ENCODE measurements around the gene MGMT.

Gene MGMT

GRCh38 chr10:129788215-129788614, 321.2 kb downstream of the MGMT start:
- DNase-seq (ENCODE audit: low spot score) (no peak), FAIRE-seq (no peak)

- DNase-seq (ENCODE audit: low spot score): no peak
- FAIRE-seq: no peak
These were observed 323.8 kb downstream of the MGMT start for GRCh38 chr10:129790715-129791446.

- FAIRE-seq (no peak), DNase-seq (ENCODE audit: low spot score) (no peak)
These were observed 325.1 kb downstream of the MGMT start for GRCh38 chr10:129792141-129792540.

- no peak for FAIRE-seq
- no peak for DNase-seq (ENCODE audit: low spot score)
These were observed 325.8 kb downstream of the MGMT start for GRCh38 chr10:129792864-129793263.

- no peak for DNase-seq (ENCODE audit: low spot score)
- FAIRE-seq: no peak
These were observed 326.4 kb downstream of the MGMT start for GRCh38 chr10:129793479-129793878.

GRCh38 chr10:129793996-129794395, 327.0 kb downstream of the MGMT start:
- FAIRE-seq: no peak
- DNase-seq (ENCODE audit: low spot score): no peak

GRCh38 chr10:129796710-129797420, 329.8 kb downstream of the MGMT start:
- no peak for FAIRE-seq
- no peak for DNase-seq (ENCODE audit: low spot score)

- DNase-seq (ENCODE audit: low spot score) (no peak), FAIRE-seq (no peak)
These were observed 332.9 kb downstream of the MGMT start for GRCh38 chr10:129799942-129800341.

- no peak for DNase-seq (ENCODE audit: low spot score)
- FAIRE-seq: no peak
These were observed 333.8 kb downstream of the MGMT start for GRCh38 chr10:129800796-129801340.

GRCh38 chr10:129807211-129807610, 340.2 kb downstream of the MGMT start:
- DNase-seq (ENCODE audit: low spot score) (no peak), FAIRE-seq (no peak)

- DNase-seq (ENCODE audit: low spot score) (no peak), FAIRE-seq (no peak)
These were observed 341.3 kb downstream of the MGMT start for GRCh38 chr10:129808092-129808983.

- FAIRE-seq (no peak), DNase-seq (ENCODE audit: low spot score) (no peak)
These were observed 342.4 kb downstream of the MGMT start for GRCh38 chr10:129809431-129809830.

GRCh38 chr10:129809841-129810240, 342.8 kb downstream of the MGMT start:
- FAIRE-seq: no peak
- DNase-seq (ENCODE audit: low spot score): no peak

- DNase-seq (ENCODE audit: low spot score): no peak
- no peak for FAIRE-seq
These were observed 344.2 kb downstream of the MGMT start for GRCh38 chr10:129811208-129811607.

GRCh38 chr10:129812398-129812797, 345.4 kb downstream of the MGMT start:
- FAIRE-seq: no peak

GRCh38 chr10:129814681-129815646, 347.9 kb downstream of the MGMT start:
- FAIRE-seq (no peak), DNase-seq (ENCODE audit: low spot score) (no peak)

More at GRCh38 chr10:129812398-129812797, 345.4 kb downstream of the MGMT start:
- no peak for DNase-seq (ENCODE audit: low spot score)

- DNase-seq (ENCODE audit: low spot score) (no peak), FAIRE-seq (no peak)
These were observed 349.0 kb downstream of the MGMT start for GRCh38 chr10:129815898-129816655.

GRCh38 chr10:129816656-129817045, 349.6 kb downstream of the MGMT start:
- DNase-seq (ENCODE audit: low spot score) (no peak), FAIRE-seq (no peak)
